HepG2 (cell line): Measurements from ENCODE around the gene VPS50.

Experiments
- CTCF ChIP-seq: sonication (generic); formaldehyde crosslinking; IDR thresholded peaks from 2 replicates; pipeline ENCODE4 v1.5.0; 2020; ENCODE audit warnings: mild to moderate bottlenecking, missing genetic modification reagents, moderate library complexity
- HCFC1 ChIP-seq: fragments of 150-350 bp; IDR thresholded peaks from 2 replicates; pipeline ENCODE4 v1.6.1; 2014; ENCODE audit warnings: low read depth, low read length
- POLR2A ChIP-seq, 2 experiments: IDR thresholded peaks; 2 replicates each; pipeline ENCODE4 v1.6.1; 2011; ENCODE audit warnings: low read depth in 2 of 2, low read length in 2 of 2, mild to moderate bottlenecking in 1 of 2, moderate library complexity in 1 of 2; ENCODE audit not compliant: insufficient read depth in 1 of 2
- ZNF691 ChIP-seq: sonication (generic); formaldehyde crosslinking; IDR thresholded peaks from 2 replicates; pipeline ENCODE4 v1.4.0; 2020; ENCODE audit warnings: missing genetic modification reagents, low read depth, mild to moderate bottlenecking, borderline replicate concordance

- no peak for TF ChIP-seq CTCF (CRISPR knock-in tag)
- no peak for TF ChIP-seq HCFC1
- no peak for TF ChIP-seq POLR2A (IDR thresholded peaks at IDR 0.05; ENCODE audit: insufficient read depth in 1 of 2, low read depth in 2 of 2, low read length in 2 of 2)
- no peak for TF ChIP-seq ZNF691 (CRISPR knock-in tag)
These were observed 99.5 kb downstream of the VPS50 start for GRCh38 chr7:93331706-93332105.
